Heart left ventricle (tissue), 13 donors: ENCODE data around the gene APLF.

Source experiments
- CTCF ChIP-seq, 12 donors: fragments of 200-600 bp; sonication (generic) in 4 of 12; IDR thresholded peaks; one replicate each; pipeline versions ENCODE4 v1.5.0 to v1.8.0; 2018 to 2022; ENCODE audit warnings: antibody characterized with exemption in 12 of 12, mild to moderate bottlenecking in 5 of 12
- POLR2A ChIP-seq, 2 donors: fragments of 450-650 bp; IDR thresholded peaks; one replicate each; pipeline ENCODE4 v1.6.1; 2017; ENCODE audit warnings: antibody characterized with exemption in 2 of 2, mild to moderate bottlenecking in 2 of 2, moderate library complexity in 2 of 2
- donor health status: ischemic (EF 13 %, LVEDD 7.1; RV severe dilation, severe dysfunction).
- donor health status: DM: no; HTN: yes; CAD: no.
- donor health status: DM: no; HTN: no; CAD: no.
- donor health status: ischemic (EF 25% LVEDD 6.9; RV normal size, moderate dysfunction).
- donor health status: ischemic (EF 25% LVEDD 5.7; RV mildly dilated, moderate dysfunction).
- donor health status: ischemic (EF 35%, LVEDD 5.7; RV mildly dilated, moderate dysfunction).
- donor health status: nonischemic (EF 11% LVEDD 7.7; RV severe dilation, severe dysfunction).
- donor health status: DM: yes; HTN: yes; CAD: no.
- donor health status: PGD.
- donor health status: ischemic (EF 29% LVEDD 5.4; RV normal size, mild dysfunction).
- donor health status: nonischemic (EF 23%, LVEDD 6.1; RV moderate dilation, normal function).

- TF ChIP-seq CTCF (IDR thresholded peaks at IDR 0.05), result no peak
- no peak for TF ChIP-seq POLR2A (IDR thresholded peaks at IDR 0.05)
Measured at GRCh38 chr2:68612765-68613519, 145.6 kb downstream of the APLF start.
